A549 (cell line): Measurements from ENCODE around the gene ZNF138. TPM values are rescaled to one million over a fixed set of nuclear protein-coding genes. Genes with fewer than 3 reads are reported as not detected.

Source experiments
- ATAC-seq, 2 experiments: fragments of 200-7000 bp in 1 of 2; fragments of >200 bp in 1 of 2; cut with Nextera tagmentation in 1 of 2; cut with Tn5 transposase in 1 of 2; 3 replicates each; pipeline versions ENCODE4 v1.8.0 to v1.9.1; 2018 to 2020; ENCODE audit warnings: mild to moderate bottlenecking in 1 of 2, moderate library complexity in 1 of 2
- CTCF ChIA-PET: fragments of 300-600 bp; sonication (Branson Sonifier 250); formaldehyde crosslinking; extraction: SDS; loops from one replicate; lab custom pipeline; 2021; ENCODE audit warnings: antibody characterized with exemption, inconsistent platforms; lab: Yijun Ruan, JAX
- POLR2A ChIA-PET: fragments of 350-600 bp; formaldehyde crosslinking; extraction: SDS; loops from one replicate; lab custom pipeline; 2021; ENCODE audit warnings: antibody characterized with exemption, inconsistent platforms; lab: Yijun Ruan, JAX
- DNase-seq, 2 experiments: peaks; one replicate each; pipeline versions ENCODE4 v3.0.0 to v3.0.0-alpha.2; 2011 to 2016; ENCODE audit warnings: low read depth in 1 of 2, low spot score in 1 of 2
- FAIRE-seq: peaks from 2 replicates; lab custom pipeline; 2011; peaks lifted over from hg19 to GRCh38; lab: Jason Lieb, UNC
- H3K27ac ChIP-seq, 2 experiments: fragments of >200 bp; sonication (Bioruptor Twin); formaldehyde crosslinking; 3 replicates each; pipeline ENCODE4 v1.5.1; 2016 to 2017
- H3K4me1 ChIP-seq: fragments of >200 bp; sonication (Bioruptor Twin); formaldehyde crosslinking; 3 replicates; pipeline ENCODE4 v1.6.1; 2016
- H3K4me2 ChIP-seq: fragments of >200 bp; sonication (Bioruptor Twin); formaldehyde crosslinking; 3 replicates; pipeline ENCODE4 v1.6.1; 2016
- H3K4me3 ChIP-seq: fragments of >200 bp; sonication (Bioruptor Twin); formaldehyde crosslinking; 3 replicates; pipeline ENCODE4 v1.5.1; 2016
- H3K9me3 ChIP-seq: fragments of >200 bp; sonication (Bioruptor Twin); formaldehyde crosslinking; 3 replicates; pipeline ENCODE4 v1.6.1; 2016
- BHLHE40 ChIP-seq: IDR thresholded peaks from 2 replicates; pipeline ENCODE4 v1.6.1; 2012; ENCODE audit warnings: low read depth, low read length, inconsistent platforms
- CEBPB ChIP-seq, 2 experiments: fragments of >200 bp in 1 of 2; sonication (Bioruptor Twin) in 1 of 2; formaldehyde crosslinking in 1 of 2; IDR thresholded peaks; 2 replicates each; pipeline ENCODE4 v1.6.1; 2012 to 2016
- CHD4 ChIP-seq: fragments of 200-600 bp; sonication (generic); IDR thresholded peaks from 2 replicates; pipeline ENCODE4 v1.6.1; 2016; ENCODE audit warnings: antibody characterized with exemption, mild to moderate bottlenecking, borderline replicate concordance
- EHF ChIP-seq: fragments of 250-450 bp; sonication (Bioruptor Pico); IDR thresholded peaks from 2 replicates; pipeline ENCODE4 v1.5.0; 2020; ENCODE audit warnings: mild to moderate bottlenecking
- FOSB ChIP-seq: fragments of 250-450 bp; sonication (Bioruptor Pico); IDR thresholded peaks from 2 replicates; pipeline ENCODE4 v1.5.0; 2020; ENCODE audit warnings: mild to moderate bottlenecking, moderate library complexity
- FOSL2 ChIP-seq, 2 experiments: fragments of 450-650 bp in 1 of 2; fragments of >200 bp in 1 of 2; sonication (Bioruptor Twin) in 1 of 2; formaldehyde crosslinking; IDR thresholded peaks; 2 replicates each; pipeline versions ENCODE4 v1.5.0 to v1.6.1; 2016 to 2020; ENCODE audit warnings: mild to moderate bottlenecking in 1 of 2, moderate library complexity in 1 of 2
- FOXS1 ChIP-seq: fragments of 250-450 bp; sonication (Bioruptor Pico); IDR thresholded peaks from 2 replicates; pipeline ENCODE4 v1.5.0; 2020; ENCODE audit warnings: mild to moderate bottlenecking, moderate library complexity
- GATA3 ChIP-seq: IDR thresholded peaks from 2 replicates; pipeline ENCODE4 v1.6.1; 2012; ENCODE audit warnings: borderline replicate concordance
- HES2 ChIP-seq: fragments of >200 bp; sonication (Bioruptor Twin); formaldehyde crosslinking; IDR thresholded peaks from 2 replicates; pipeline ENCODE4 v1.6.1; 2016
- HOXA7 ChIP-seq: fragments of 250-450 bp; sonication (Bioruptor Pico); IDR thresholded peaks from 2 replicates; pipeline ENCODE4 v1.5.0; 2020; ENCODE audit warnings: mild to moderate bottlenecking, moderate library complexity
- JUNB ChIP-seq: fragments of >200 bp; sonication (Bioruptor Twin); formaldehyde crosslinking; IDR thresholded peaks from 2 replicates; pipeline ENCODE4 v1.6.1; 2016
- NFE2L2 ChIP-seq: fragments of 150-350 bp; conservative IDR thresholded peaks from 2 replicates; pipeline ENCODE4 v1.6.1; 2014; ENCODE audit warnings: low read length
- NPAS2 ChIP-seq: fragments of 250-450 bp; sonication (Bioruptor Pico); IDR thresholded peaks from 2 replicates; pipeline ENCODE4 v1.8.0; 2022; ENCODE audit warnings: mild to moderate bottlenecking, moderate library complexity, borderline replicate concordance
- PHF8 ChIP-seq: fragments of 200-600 bp; sonication (generic); IDR thresholded peaks from 2 replicates; pipeline ENCODE4 v1.6.1; 2016; ENCODE audit warnings: low read depth, mild to moderate bottlenecking, antibody characterized with exemption, moderate library complexity, borderline replicate concordance
- POLR2A ChIP-seq: IDR thresholded peaks from 2 replicates; pipeline ENCODE4 v1.6.1; 2012; ENCODE audit warnings: mild to moderate bottlenecking, low read length
- RNF2 ChIP-seq: fragments of 200-600 bp; sonication (generic); IDR thresholded peaks from 2 replicates; pipeline ENCODE4 v1.6.1; 2016; ENCODE audit warnings: low read depth, mild to moderate bottlenecking, antibody characterized with exemption, moderate library complexity, borderline replicate concordance
- TFCP2L1 ChIP-seq: fragments of 250-450 bp; sonication (Bioruptor Pico); IDR thresholded peaks from 2 replicates; pipeline ENCODE4 v1.5.0; 2021; ENCODE audit warnings: mild to moderate bottlenecking
- TP53 ChIP-seq: fragments of 250-450 bp; sonication (Bioruptor Pico); IDR thresholded peaks from 2 replicates; pipeline ENCODE4 v1.5.0; 2021; ENCODE audit warnings: mild to moderate bottlenecking, moderate library complexity
- ZC3H11A ChIP-seq: fragments of 450-650 bp; IDR thresholded peaks from 2 replicates; pipeline ENCODE4 v1.6.1; 2014; ENCODE audit warnings: antibody characterized with exemption, mild to moderate bottlenecking
- ZNF302 ChIP-seq: fragments of 250-450 bp; sonication (Bioruptor Pico); IDR thresholded peaks from 2 replicates; pipeline ENCODE4 v1.9.0; 2021; ENCODE audit warnings: inconsistent platforms, mild to moderate bottlenecking, moderate library complexity
- WGBS: methylation state at CpG from one replicate; pipeline ENCODE4 v1.1.6; 2017; ENCODE audit errors: missing lambda C conversion rate; 5-methylcytosine and 5-hydroxymethylcytosine counted together
- polyA plus RNA-seq, 4 experiments: library from polyadenylated mRNA; depleted of rRNA in 3 of 4; stranded (reverse); fragments of >200 nt; fragmentation: RNase III in 1 of 4; extraction: RNeasy Plus Mini Kit Qiagen cat#74134 plus additional on column Dnase treatment in 1 of 4; gene quantifications; 2 replicates in 3 of 4; 3 replicates in 1 of 4; pipeline ENCODE4 v1.2.3, GENCODE V29; 2011 to 2017

Gene ZNF138
- polyA plus RNA-seq, 2 of the 4 experiments (the other 2 are of a cell fraction) = 3.9 to 6.3 TPM

GRCh38 chr7:64879086-64879730 is 85.0 kb downstream of the ZNF138 start:
- CTCF ChIA-PET = no interaction called here
- TF ChIP-seq RNF2 (no peak), CHD4 (no peak), JUNB (no peak), EHF (CRISPR knock-in tag) (no peak), ZC3H11A (no peak), POLR2A (no peak), HES2 (no peak), TP53 (CRISPR knock-in tag) (no peak), TFCP2L1 (no peak)
- H3K4me3 ChIP-seq = no peak overlapping the region
- POLR2A ChIA-PET = no interaction called here
- no peak overlapping the region for H3K4me2 ChIP-seq
- no peak overlapping the region for H3K27ac ChIP-seq
- WGBS = 17% methylated on average over 9 of the region's 9 CpGs
- ATAC-seq (no peak), FAIRE-seq (no peak), DNase-seq (no peak)
- H3K4me1 ChIP-seq = no peaks in the 10 kb centered on the region
- H3K9me3 ChIP-seq = peaks cover 40% of the 10 kb centered on the region; the same call in 2 of the 3 replicates

- Histone ChIP-seq H3K4me2 (no peak overlapping the region), H3K4me3 (no peak overlapping the region), H3K9me3 (peaks cover 40% of the 10 kb centered on the region; the same call in 2 of the 3 replicates), H3K27ac (no peak overlapping the region), H3K4me1 (no peaks in the 10 kb centered on the region)
- FAIRE-seq (no peak), ATAC-seq (no peak), DNase-seq (no peak)
- POLR2A ChIA-PET = no interaction called here
- CTCF ChIA-PET = no interaction called here
- 64% methylated on average over 17 of the region's 17 CpGs for WGBS
- TF ChIP-seq FOSL2 (IDR thresholded peaks at IDR 0.05) = no peak
- no peak for TF ChIP-seq FOSL2 (CRISPR knock-in tag; IDR thresholded peaks at IDR 0.05)
- no peak for TF ChIP-seq FOSB
- no peak for TF ChIP-seq BHLHE40
- no peak for TF ChIP-seq FOXS1
Observed at GRCh38 chr7:64879800-64880199, 85.6 kb downstream of the ZNF138 start.

GRCh38 chr7:64880322-64881297 is 86.4 kb downstream of the ZNF138 start:
- no peak for FAIRE-seq
- Histone ChIP-seq H3K4me3 (no peak overlapping the region), H3K27ac (no peak overlapping the region), H3K9me3 (peaks cover 40% of the 10 kb centered on the region; the same call in 2 of the 3 replicates), H3K4me1 (no peaks in the 10 kb centered on the region), H3K4me2 (no peak overlapping the region)
- no peak for TF ChIP-seq NFE2L2
- TF ChIP-seq HOXA7 (CRISPR knock-in tag) = no peak
- TF ChIP-seq PHF8 = no peak
- TF ChIP-seq GATA3 = no peak
- no peak for TF ChIP-seq CEBPB (IDR thresholded peaks at IDR 0.05)
- no peak for TF ChIP-seq ZNF302 (CRISPR knock-in tag)
- TF ChIP-seq NPAS2 (CRISPR knock-in tag) = no peak
- 59% methylated on average over 29 of the region's 38 CpGs for WGBS
- no peak for ATAC-seq
- POLR2A ChIA-PET = no interaction called here
- DNase-seq = no peak
- CTCF ChIA-PET = no interaction called here
